Ascending aorta (tissue), 2 donors: ENCODE results near the gene ZMAT2. TPM values are rescaled to one million over a fixed set of nuclear protein-coding genes. Genes with fewer than 3 reads are reported as not detected.
A peak's percentile ranks its signal among the peaks of the same experiment; 100 is the strongest.
"Not testable (repeated sequence)": the region's sequence is repeated elsewhere in the genome, so short reads cannot be mapped to it uniquely, and the experiment has no call there.

ENCODE experiments used
- DNase-seq, 2 donors: peaks; one replicate each; pipeline ENCODE4 v3.0.0-alpha.2; 2019; ENCODE audit warnings: low spot score in 2 of 2
- H3K27ac ChIP-seq, 2 donors: fragments of 200-600 bp; sonication (generic); one replicate each; pipeline ENCODE4 v1.5.1; 2016 to 2017; ENCODE audit warnings: mild to moderate bottlenecking in 1 of 2
- H3K27me3 ChIP-seq: fragments of 200-600 bp; sonication (generic); one replicate; pipeline ENCODE4 v1.5.1; 2017
- H3K36me3 ChIP-seq, 2 donors: fragments of 200-600 bp; sonication (generic); one replicate each; pipeline ENCODE4 v1.5.1; 2016
- H3K4me1 ChIP-seq, 2 donors: fragments of 200-600 bp; sonication (generic); one replicate each; pipeline ENCODE4 v1.5.1; 2016 to 2017; ENCODE audit warnings: mild to moderate bottlenecking in 1 of 2
- H3K4me3 ChIP-seq, 2 donors: fragments of 200-600 bp; sonication (generic); one replicate each; pipeline ENCODE4 v1.5.1; 2016 to 2017; ENCODE audit warnings: mild to moderate bottlenecking in 1 of 2
- H3K9me3 ChIP-seq, 2 donors: fragments of 200-600 bp; sonication (generic); one replicate each; pipeline ENCODE4 v1.5.1; 2016
- CTCF ChIP-seq, 3 experiments: fragments of 200-600 bp in 2 of 3; fragments of 450-650 bp in 1 of 3; sonication (generic) in 2 of 3; IDR thresholded peaks; one replicate each; pipeline ENCODE4 v1.5.1; 2016 to 2019; ENCODE audit warnings: antibody characterized with exemption in 3 of 3, mild to moderate bottlenecking in 1 of 3, moderate library complexity in 1 of 3
- intact Hi-C: fragments of 100-400 bp; cut with DNase I; formaldehyde crosslinking; loops from one replicate; pipeline ENCODE4 v1.15.1; 2023
- total RNA-seq: library from RNA; depleted of rRNA; stranded (reverse); fragments of >200 nt; gene quantifications from one replicate; pipeline ENCODE4 v1.1.0, GENCODE V29; 2016

Gene ZMAT2
- total RNA-seq, 1 donor from 2014 or later: 15.5 TPM

GRCh38 chr5:140718266-140718592 lies 18.0 kb downstream of the ZMAT2 start:
- Histone ChIP-seq H3K27ac (no peak overlapping the region), H3K4me1 (no peaks in the 10 kb centered on the region), H3K9me3 (no peaks in the 10 kb centered on the region), H3K36me3 (no peaks in the 10 kb centered on the region), H3K27me3 (no peaks in the 10 kb centered on the region), H3K4me3 (no peak overlapping the region)
- no peak for TF ChIP-seq CTCF (IDR thresholded peaks at IDR 0.05)
- DNase-seq: no peak
- intact Hi-C loops: loop anchor here (10.0 kb wide), 2 partner anchors 343 to 607 kb away; partner anchors contain the start of gene TAF7

GRCh38 chr5:140720738-140721137 lies 20.5 kb downstream of the ZMAT2 start:
- H3K9me3 ChIP-seq, H3K27me3 ChIP-seq, intact Hi-C loops, H3K36me3 ChIP-seq, H3K4me3 ChIP-seq, H3K4me1 ChIP-seq, DNase-seq, H3K27ac ChIP-seq: not testable (repeated sequence)

GRCh38 chr5:140721395-140721794 lies 21.1 kb downstream of the ZMAT2 start:
- H3K4me3 ChIP-seq, intact Hi-C loops: not testable (repeated sequence)

GRCh38 chr5:140725799-140726471 lies 25.7 kb downstream of the ZMAT2 start:
- Histone ChIP-seq H3K9me3 (no peaks in the 10 kb centered on the region), H3K36me3 (no peaks in the 10 kb centered on the region), H3K27me3 (no peaks in the 10 kb centered on the region), H3K27ac (no peak overlapping the region), H3K4me1 (no peaks in the 10 kb centered on the region), H3K4me3 (no peak overlapping the region)
- TF ChIP-seq CTCF (IDR thresholded peaks at IDR 0.05): no peak
- peak in 1 of 2 donors; percentile 67 for DNase-seq
- intact Hi-C loops: no loop called here

More at GRCh38 chr5:140721395-140721794, 21.1 kb downstream of the ZMAT2 start:
- not testable (repeated sequence) for DNase-seq, H3K27me3 ChIP-seq, H3K36me3 ChIP-seq, H3K9me3 ChIP-seq, H3K4me1 ChIP-seq, H3K27ac ChIP-seq

GRCh38 chr5:140733098-140733497 lies 32.9 kb downstream of the ZMAT2 start:
- intact Hi-C loops: no loop called here
- Histone ChIP-seq H3K27ac (no peak overlapping the region), H3K36me3 (no peaks in the 10 kb centered on the region), H3K9me3 (no peaks in the 10 kb centered on the region), H3K4me3 (no peak overlapping the region), H3K4me1 (no peaks in the 10 kb centered on the region), H3K27me3 (no peaks in the 10 kb centered on the region)
- no peak for TF ChIP-seq CTCF (IDR thresholded peaks at IDR 0.05)
- DNase-seq: no peak

GRCh38 chr5:140734354-140734753 lies 34.1 kb downstream of the ZMAT2 start:
- no peak overlapping the region for H3K27ac ChIP-seq
- H3K4me3 ChIP-seq: no peak overlapping the region
- intact Hi-C loops: no loop called here
- no peaks in the 10 kb centered on the region for H3K9me3 ChIP-seq
- DNase-seq: no peak
- H3K36me3 ChIP-seq: no peaks in the 10 kb centered on the region
- TF ChIP-seq CTCF (IDR thresholded peaks at IDR 0.05): peak in 2 of 3 experiments; percentile 35 to 44
- no peaks in the 10 kb centered on the region for H3K4me1 ChIP-seq
- H3K27me3 ChIP-seq: no peaks in the 10 kb centered on the region

- intact Hi-C loops: no loop called here
- DNase-seq: no peak
- no peak overlapping the region for H3K4me3 ChIP-seq
- H3K27me3 ChIP-seq: no peaks in the 10 kb centered on the region
- no peaks in the 10 kb centered on the region for H3K36me3 ChIP-seq
- no peaks in the 10 kb centered on the region for H3K4me1 ChIP-seq
- TF ChIP-seq CTCF (IDR thresholded peaks at IDR 0.05): no peak
- no peak overlapping the region for H3K27ac ChIP-seq
- no peaks in the 10 kb centered on the region for H3K9me3 ChIP-seq
These were observed 37.2 kb downstream of the ZMAT2 start for GRCh38 chr5:140737486-140737885.
